ENCODE data around the gene OR1C1.
"Not testable (repeated sequence)": the region's sequence is repeated elsewhere in the genome, so short reads cannot be mapped to it uniquely, and the experiment has no call there.

Gene OR1C1

GRCh38 chr1:247760456-247760855 lies at the start of gene OR1C1:
Gene OR1C1, minus strand, starts transcription at chr1:247760556. Its CDS starts 2,150 bp downstream, at chr1:247758406.
- no peak for DNase-seq

GRCh38 chr1:247797518-247797917 lies 37.2 kb upstream of the OR1C1 start:
- no peak for DNase-seq

- no peak for DNase-seq
Measured at GRCh38 chr1:247769603-247770002, 9.2 kb upstream of the OR1C1 start.

- DNase-seq, result not testable (repeated sequence)
Measured at GRCh38 chr1:247754311-247754710, 6.0 kb downstream of the OR1C1 start.

GRCh38 chr1:247749870-247750269 lies 10.5 kb downstream of the OR1C1 start:
- no peak for DNase-seq

GRCh38 chr1:247748041-247748440 lies 12.3 kb downstream of the OR1C1 start, which contains the start of gene OR14A2:
Gene OR14A2, minus strand, starts transcription at chr1:247748141.
- DNase-seq, result no peak

- no peak for DNase-seq
Measured at GRCh38 chr1:247747616-247748015, 12.7 kb downstream of the OR1C1 start.

- DNase-seq, result no peak
Measured at GRCh38 chr1:247746391-247746935, 13.9 kb downstream of the OR1C1 start.

GRCh38 chr1:247742215-247742760 lies 18.1 kb downstream of the OR1C1 start:
- DNase-seq, result not testable (repeated sequence)

GRCh38 chr1:247741756-247742155 lies 18.6 kb downstream of the OR1C1 start:
- DNase-seq, result no peak

GRCh38 chr1:247740721-247741120 lies 19.6 kb downstream of the OR1C1 start:
- no peak for DNase-seq

GRCh38 chr1:247738315-247738714 lies 22.0 kb downstream of the OR1C1 start, which contains the start of gene OR14K1:
Gene OR14K1, plus strand, starts transcription at chr1:247738615. Its CDS starts 0 bp downstream, at chr1:247738615.
- no peak for DNase-seq

GRCh38 chr1:247721222-247721621 lies 39.1 kb downstream of the OR1C1 start:
- DNase-seq, result no peak

- no peak for DNase-seq
Measured at GRCh38 chr1:247716546-247716945, 43.8 kb downstream of the OR1C1 start, which contains the start of gene OR6F1. Gene OR6F1, minus strand, starts transcription at chr1:247716646. Its CDS starts 3,891 bp downstream, at chr1:247712755.

GRCh38 chr1:247713753-247714152 lies 46.6 kb downstream of the OR1C1 start:
- no peak for DNase-seq

GRCh38 chr1:247710681-247711080 lies 49.7 kb downstream of the OR1C1 start:
- DNase-seq, result not testable (repeated sequence)
